Neuronal stem cell (in vitro differentiated cells): ENCODE data around the gene EFCAB14.

Experiments used
- DNase-seq: peaks from one replicate; pipeline ENCODE4 v3.0.0-alpha.2; 2013; ENCODE audit warnings: low spot score
- H2AFZ ChIP-seq: one replicate; pipeline ENCODE4 v1.6.1; 2013; ENCODE audit warnings: mild to moderate bottlenecking, low read length, inconsistent platforms
- H2AK5ac ChIP-seq: 2 replicates; pipeline ENCODE4 v1.6.1; 2013; ENCODE audit warnings: low read depth, mild to moderate bottlenecking, inconsistent platforms, low read length, moderate library complexity, mixed read lengths
- H2BK120ac ChIP-seq: 2 replicates; pipeline ENCODE4 v1.6.1; 2013; ENCODE audit warnings: low read depth, mild to moderate bottlenecking, inconsistent platforms, low read length, moderate library complexity, mixed read lengths
- H2BK12ac ChIP-seq: one replicate; pipeline ENCODE4 v1.6.1; 2013; ENCODE audit warnings: low read length, inconsistent platforms
- H2BK15ac ChIP-seq: 2 replicates; pipeline ENCODE4 v1.6.1; 2013; ENCODE audit warnings: mild to moderate bottlenecking, low read length, inconsistent platforms, mixed read lengths
- H2BK5ac ChIP-seq: one replicate; pipeline ENCODE4 v1.6.1; 2013; ENCODE audit warnings: inconsistent platforms, mild to moderate bottlenecking, low read length, moderate library complexity
- H3K14ac ChIP-seq: one replicate; pipeline ENCODE4 v1.6.1; 2013; ENCODE audit warnings: low read length, inconsistent platforms
- H3K18ac ChIP-seq: 2 replicates; pipeline ENCODE4 v1.6.1; 2013; ENCODE audit warnings: low read length, inconsistent platforms
- H3K23ac ChIP-seq: 2 replicates; pipeline ENCODE4 v1.6.1; 2013; ENCODE audit warnings: low read depth, mild to moderate bottlenecking, mixed read lengths, low read length, inconsistent platforms; ENCODE audit not compliant: poor library complexity
- H3K27ac ChIP-seq: replicated peaks from 3 replicates; pipeline ENCODE4 v1.5.1; 2013; ENCODE audit warnings: low read length, inconsistent platforms
- H3K27me3 ChIP-seq, 3 experiments: 2 replicates each; pipeline ENCODE4 v1.6.1; 2013; ENCODE audit warnings: low read length in 3 of 3, mild to moderate bottlenecking in 2 of 3, inconsistent platforms in 1 of 3, low read depth in 1 of 3, mixed read lengths in 1 of 3, moderate library complexity in 1 of 3; ENCODE audit not compliant: control insufficient read depth in 3 of 3, insufficient read depth in 3 of 3
- H3K36me3 ChIP-seq, 2 donors: replicated peaks in 1 of 2; 2 replicates each; pipeline ENCODE4 v1.6.1; 2013; ENCODE audit warnings: low read length in 2 of 2; ENCODE audit not compliant: control insufficient read depth in 2 of 2, insufficient read depth in 2 of 2
- H3K4ac ChIP-seq: 2 replicates; pipeline ENCODE4 v1.6.1; 2013; ENCODE audit warnings: inconsistent platforms, mild to moderate bottlenecking, low read length, moderate library complexity
- H3K4me1 ChIP-seq, 2 donors: 1 replicate in 1 of 2; 2 replicates in 1 of 2; pipeline ENCODE4 v1.6.1; 2013; ENCODE audit warnings: low read length in 2 of 2, low read depth in 1 of 2; ENCODE audit not compliant: control insufficient read depth in 2 of 2, insufficient read depth in 1 of 2
- H3K4me2 ChIP-seq: one replicate; pipeline ENCODE4 v1.6.1; 2013; ENCODE audit warnings: mild to moderate bottlenecking, low read length, inconsistent platforms; ENCODE audit not compliant: insufficient read depth, poor library complexity, severe bottlenecking
- H3K4me3 ChIP-seq, 2 donors: 2 replicates each; pipeline ENCODE4 v1.5.1; 2013; ENCODE audit warnings: low read length in 2 of 2, mild to moderate bottlenecking in 2 of 2, inconsistent platforms in 1 of 2, moderate library complexity in 1 of 2
- H3K79me1 ChIP-seq: one replicate; pipeline ENCODE4 v1.6.1; 2013; ENCODE audit warnings: low read depth, mild to moderate bottlenecking, inconsistent platforms, low read length, moderate library complexity
- H3K9ac ChIP-seq: one replicate; pipeline ENCODE4 v1.6.1; 2013; ENCODE audit warnings: mild to moderate bottlenecking, low read depth, low read length, inconsistent platforms; ENCODE audit not compliant: poor library complexity
- H3K9me3 ChIP-seq, 2 donors: replicated peaks in 1 of 2; 2 replicates each; pipeline versions ENCODE3 to v1.6.1; 2013; ENCODE audit warnings: low read length in 2 of 2, mild to moderate bottlenecking in 2 of 2, inconsistent platforms in 1 of 2, low read depth in 1 of 2, mixed read lengths in 1 of 2, moderate library complexity in 1 of 2; ENCODE audit not compliant: control insufficient read depth in 2 of 2, insufficient read depth in 1 of 2
- H4K8ac ChIP-seq: one replicate; pipeline ENCODE4 v1.6.1; 2013; ENCODE audit warnings: low read depth, mild to moderate bottlenecking, inconsistent platforms, low read length, moderate library complexity
- H4K91ac ChIP-seq: one replicate; pipeline ENCODE4 v1.6.1; 2013; ENCODE audit warnings: low read length, low read depth, mild to moderate bottlenecking, inconsistent platforms; ENCODE audit not compliant: poor library complexity
- WGBS, 2 donors: extraction: QIAGEN DNeasy Blood & Tissue Kit; methylation state at CpG; one replicate each; pipeline ENCODE4 v1.1.7; 2013; ENCODE audit warnings: missing lambda C conversion rate in 2 of 2, mixed read lengths in 1 of 2; ENCODE audit not compliant: insufficient read length in 2 of 2, insufficient replicate concordance in 1 of 2; ENCODE audit errors: extremely low coverage in 2 of 2; 5-methylcytosine and 5-hydroxymethylcytosine counted together

The EFCAB14 gene

GRCh38 chr1:46637444-46638083, 81.3 kb downstream of the EFCAB14 start:
- Histone ChIP-seq H4K8ac (no peak overlapping the region), H3K4me2 (no peak overlapping the region), H2BK120ac (no peak overlapping the region), H2BK15ac (no peak overlapping the region), H3K9me3 (no peaks in the 10 kb centered on the region), H2AFZ (no peak overlapping the region), H3K4ac (no peak overlapping the region), H3K9ac (no peak overlapping the region), H2BK5ac (no peak overlapping the region), H3K14ac (no peak overlapping the region), H3K4me1 (no peaks in the 10 kb centered on the region), H2AK5ac (no peak overlapping the region), H3K27me3 (no peaks in the 10 kb centered on the region), H2BK12ac (no peak overlapping the region), H3K23ac (no peak overlapping the region), H4K91ac (no peak overlapping the region), H3K79me1 (no peaks in the 10 kb centered on the region), H3K4me3 (no peak overlapping the region), H3K18ac (no peak overlapping the region), H3K36me3 (peaks cover 13 to 63% of the 10 kb centered on the region in 2 donors), H3K27ac (no peak overlapping the region)
- DNase-seq = no peak
- no CpG with 5 or more reads among the region's 2 CpGs for WGBS, 2 donors

DNA sequence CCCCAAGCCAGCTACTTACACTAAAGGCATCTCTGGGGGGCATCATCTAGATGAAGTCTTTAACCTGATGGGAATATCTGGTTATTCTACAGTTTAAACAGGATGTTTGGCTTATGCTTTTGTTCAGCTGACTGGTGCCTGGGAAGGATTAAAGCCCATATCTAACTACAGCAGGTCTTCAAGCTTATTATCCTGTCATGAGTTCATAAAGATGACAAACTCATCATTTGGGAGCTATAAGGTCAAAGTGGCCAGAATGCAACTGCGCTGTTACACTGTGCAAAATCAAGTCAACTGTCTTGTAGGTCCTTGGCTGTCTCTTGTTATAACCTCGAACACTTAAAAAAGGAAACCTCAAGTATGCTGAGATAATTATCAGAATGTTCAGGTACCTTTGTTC, 83.7 kb downstream of the EFCAB14 start:
- no peak overlapping the region for H3K4me3 ChIP-seq
- H4K8ac ChIP-seq = no peak overlapping the region
- no peak overlapping the region for H3K14ac ChIP-seq
- no peaks in the 10 kb centered on the region for H3K9me3 ChIP-seq
- no peak overlapping the region for H2AK5ac ChIP-seq
- H3K23ac ChIP-seq = no peak overlapping the region
- WGBS, 2 donors = no CpG with 5 or more reads among the region's 2 CpGs
- no peak overlapping the region for H3K4ac ChIP-seq
- no peak for DNase-seq
- no peaks in the 10 kb centered on the region for H3K4me1 ChIP-seq
- H2BK12ac ChIP-seq = no peak overlapping the region
- H2BK120ac ChIP-seq = no peak overlapping the region
- H3K9ac ChIP-seq = no peak overlapping the region
- no peak overlapping the region for H4K91ac ChIP-seq
- peaks cover 16 to 79% of the 10 kb centered on the region in 2 donors for H3K36me3 ChIP-seq
- H2AFZ ChIP-seq = no peak overlapping the region
- no peaks in the 10 kb centered on the region for H3K79me1 ChIP-seq
- no peak overlapping the region for H3K4me2 ChIP-seq
- H3K18ac ChIP-seq = no peak overlapping the region
- no peak overlapping the region for H3K27ac ChIP-seq
- no peak overlapping the region for H2BK5ac ChIP-seq
- no peaks in the 10 kb centered on the region for H3K27me3 ChIP-seq
- H2BK15ac ChIP-seq = no peak overlapping the region

GRCh38 chr1:46630719-46631118, 88.2 kb downstream of the EFCAB14 start:
- DNase-seq = no peak
- peaks cover 15 to 56% of the 10 kb centered on the region in 2 donors for H3K36me3 ChIP-seq
- no CpG with 5 or more reads among the region's 2 CpGs for WGBS, 2 donors
- H2BK12ac ChIP-seq = no peak overlapping the region
- H2BK120ac ChIP-seq = no peak overlapping the region
- H2BK5ac ChIP-seq = no peak overlapping the region
- H3K4me2 ChIP-seq = no peak overlapping the region
- no peak overlapping the region for H3K23ac ChIP-seq
- no peak overlapping the region for H3K14ac ChIP-seq
- H2AK5ac ChIP-seq = no peak overlapping the region
- H3K27me3 ChIP-seq = no peaks in the 10 kb centered on the region
- H3K4ac ChIP-seq = no peak overlapping the region
- H3K9ac ChIP-seq = no peak overlapping the region
- H4K8ac ChIP-seq = no peak overlapping the region
- H3K9me3 ChIP-seq = no peaks in the 10 kb centered on the region
- H4K91ac ChIP-seq = no peak overlapping the region
- H2BK15ac ChIP-seq = no peak overlapping the region
- H3K18ac ChIP-seq = no peak overlapping the region
- H2AFZ ChIP-seq = no peak overlapping the region
- H3K4me1 ChIP-seq = no peaks in the 10 kb centered on the region
- no peak overlapping the region for H3K4me3 ChIP-seq
- no peak overlapping the region for H3K27ac ChIP-seq
- no peaks in the 10 kb centered on the region for H3K79me1 ChIP-seq
